Measurements from ENCODE around the gene PGBD5. TPM values are rescaled to one million over a fixed set of nuclear protein-coding genes. Genes with fewer than 3 reads are reported as not detected.

The PGBD5 gene
- total RNA-seq, 1 experiment from 2014 or later = 0.76 TPM

DNA sequence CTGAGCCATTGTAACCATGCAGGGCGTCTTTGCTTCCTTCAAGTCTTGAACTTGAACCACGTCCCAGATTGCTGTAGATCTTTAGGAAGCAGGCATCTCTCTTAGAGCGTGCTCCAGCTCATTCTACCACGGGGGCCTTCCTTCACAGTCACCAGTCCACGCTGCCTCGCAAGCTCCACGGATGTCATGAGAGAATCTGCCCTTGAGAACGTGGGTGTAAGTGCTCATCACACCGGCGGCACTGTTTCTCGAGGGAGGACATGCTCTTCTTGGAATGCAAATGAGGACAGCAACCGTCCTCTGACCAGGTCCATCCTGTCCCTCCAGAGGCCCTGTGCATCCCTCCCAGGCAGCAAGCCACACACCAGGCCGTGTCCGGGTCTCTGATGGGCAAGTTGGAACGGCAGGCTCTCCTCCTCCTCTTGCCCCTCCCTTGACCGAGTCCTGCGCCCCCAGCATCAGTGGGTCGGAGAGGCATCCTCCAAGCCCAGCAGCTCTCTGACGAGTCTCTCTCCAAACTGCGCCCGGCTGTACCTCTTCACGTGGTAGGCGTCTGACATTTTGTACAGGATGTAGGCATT is 103.1 kb downstream of the PGBD5 start:
- DNase-seq (ENCODE audit: low read depth) = no peak

DNA sequence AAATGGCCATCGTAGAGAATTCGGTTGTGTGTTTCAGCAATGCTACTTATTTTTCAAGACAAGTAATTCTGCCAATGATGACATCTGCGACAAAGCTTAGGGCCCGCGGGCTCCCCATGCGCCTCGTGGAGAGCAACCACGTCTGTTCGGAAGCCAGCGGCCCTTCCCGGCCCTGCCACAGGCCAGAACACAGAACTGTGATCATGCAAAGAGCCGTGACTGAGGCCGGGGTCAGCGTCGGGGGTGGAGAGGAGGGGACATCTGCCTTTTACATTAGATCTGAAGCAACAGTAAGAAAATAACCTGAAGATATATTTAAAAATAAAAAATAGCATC is 103.7 kb downstream of the PGBD5 start:
- DNase-seq (ENCODE audit: low read depth) = no peak

DNA sequence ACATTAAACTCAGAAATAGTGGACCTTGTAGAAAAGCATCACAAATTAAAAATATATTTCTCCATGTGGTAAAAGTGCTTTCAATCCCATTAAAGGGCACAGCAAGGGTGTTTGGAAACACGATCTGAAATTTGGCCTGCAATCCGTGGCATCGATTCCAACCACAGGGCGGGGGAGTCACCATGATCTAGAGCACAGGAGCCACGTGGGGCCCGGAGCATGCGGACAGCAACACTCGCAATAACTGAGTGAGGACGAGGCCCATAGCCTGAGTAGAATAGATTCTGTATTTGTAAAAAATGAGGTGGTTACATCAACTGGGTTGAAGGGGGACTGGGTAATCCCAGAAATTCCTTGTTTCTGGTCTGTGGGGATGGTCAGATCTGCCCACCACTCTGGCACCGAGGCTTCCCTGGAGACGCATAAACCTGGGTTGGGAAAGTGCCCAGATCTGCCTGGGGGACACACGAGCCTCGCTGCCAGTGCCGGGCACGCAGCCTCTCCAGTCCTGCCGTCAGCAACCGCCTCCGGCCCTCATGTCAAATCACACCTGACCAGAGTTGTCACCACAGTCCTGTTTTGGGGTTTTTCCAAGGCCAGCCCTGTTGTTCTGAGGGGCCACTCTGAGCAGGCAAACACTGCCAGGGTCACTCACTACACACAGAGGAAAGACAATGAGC is 104.3 kb downstream of the PGBD5 start:
- DNase-seq (ENCODE audit: low read depth) = no peak

DNA sequence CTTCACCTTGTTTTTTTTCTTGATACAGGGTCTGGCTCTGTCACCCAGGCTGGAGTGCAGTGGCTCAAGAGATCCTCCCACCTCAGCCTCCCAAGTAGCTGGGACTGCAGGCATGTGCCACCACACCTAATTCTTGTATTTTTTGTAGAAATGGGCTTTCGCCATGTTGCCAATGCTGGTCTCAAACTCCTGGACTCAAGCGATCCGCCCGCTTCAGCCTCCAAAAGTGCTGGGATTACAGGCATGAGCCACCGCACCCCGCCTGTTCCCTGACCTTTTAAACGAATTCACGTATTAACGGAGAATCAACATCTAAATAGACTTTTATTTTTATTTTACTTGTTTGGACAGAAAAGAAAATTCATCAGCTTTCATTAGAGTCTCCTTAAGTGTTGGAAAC is 104.8 kb downstream of the PGBD5 start:
- no peak for DNase-seq (ENCODE audit: low read depth)

DNA sequence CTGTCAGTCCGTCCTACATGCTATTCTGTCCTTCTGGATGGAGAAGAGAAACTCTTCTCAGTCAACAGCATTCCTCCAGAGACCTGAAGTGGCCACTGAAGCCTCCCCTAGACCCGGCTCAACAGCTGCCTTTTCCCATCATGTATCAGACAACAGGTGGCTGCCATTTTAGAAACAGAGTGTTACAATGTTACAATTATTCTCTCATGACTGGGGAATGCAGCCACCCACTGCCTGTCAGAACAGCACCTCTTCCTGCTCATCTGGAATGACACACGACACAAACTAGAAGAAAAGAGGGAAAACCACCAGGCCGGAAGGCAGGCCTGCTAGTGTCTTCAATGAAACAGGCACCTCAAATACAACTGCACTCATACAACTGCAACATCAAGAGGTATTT is 105.3 kb downstream of the PGBD5 start:
- no peak for DNase-seq (ENCODE audit: low read depth)

DNA sequence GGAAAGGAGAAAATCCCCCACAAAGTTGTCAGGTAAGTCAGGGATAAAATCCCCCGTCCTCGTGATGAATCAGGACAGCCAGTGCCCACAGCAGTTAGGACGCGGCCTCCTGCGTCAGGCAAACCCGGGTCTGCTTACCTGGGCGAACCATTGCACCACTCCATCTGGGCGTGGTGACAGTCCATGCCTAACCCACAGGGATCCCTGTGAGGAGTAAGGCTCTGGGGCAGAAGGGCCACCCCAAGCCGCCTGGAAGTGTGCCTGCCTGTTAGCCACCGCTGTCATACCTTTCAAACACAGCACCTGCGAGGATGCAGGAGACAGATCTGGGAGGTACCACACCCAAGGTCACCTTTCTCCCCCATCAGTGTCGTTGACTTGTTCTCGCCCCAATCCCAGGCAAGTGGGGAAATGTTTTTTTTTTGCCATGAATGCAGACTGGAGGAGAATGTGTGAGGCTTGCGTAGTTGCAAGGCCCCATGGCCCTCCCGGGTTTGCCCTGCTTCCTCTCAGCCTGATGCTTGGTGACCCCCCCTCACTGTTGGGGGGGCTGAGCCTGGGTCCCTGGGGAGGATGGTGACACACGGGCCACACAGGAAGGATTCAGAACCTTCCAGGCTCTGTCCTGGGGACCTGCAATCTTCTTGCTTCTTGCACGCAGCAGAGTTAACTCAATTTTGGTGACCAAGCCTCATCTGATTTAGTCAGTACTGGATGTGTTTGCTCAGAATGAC is 107.0 kb downstream of the PGBD5 start:
- no peak for DNase-seq (ENCODE audit: low read depth)

DNA sequence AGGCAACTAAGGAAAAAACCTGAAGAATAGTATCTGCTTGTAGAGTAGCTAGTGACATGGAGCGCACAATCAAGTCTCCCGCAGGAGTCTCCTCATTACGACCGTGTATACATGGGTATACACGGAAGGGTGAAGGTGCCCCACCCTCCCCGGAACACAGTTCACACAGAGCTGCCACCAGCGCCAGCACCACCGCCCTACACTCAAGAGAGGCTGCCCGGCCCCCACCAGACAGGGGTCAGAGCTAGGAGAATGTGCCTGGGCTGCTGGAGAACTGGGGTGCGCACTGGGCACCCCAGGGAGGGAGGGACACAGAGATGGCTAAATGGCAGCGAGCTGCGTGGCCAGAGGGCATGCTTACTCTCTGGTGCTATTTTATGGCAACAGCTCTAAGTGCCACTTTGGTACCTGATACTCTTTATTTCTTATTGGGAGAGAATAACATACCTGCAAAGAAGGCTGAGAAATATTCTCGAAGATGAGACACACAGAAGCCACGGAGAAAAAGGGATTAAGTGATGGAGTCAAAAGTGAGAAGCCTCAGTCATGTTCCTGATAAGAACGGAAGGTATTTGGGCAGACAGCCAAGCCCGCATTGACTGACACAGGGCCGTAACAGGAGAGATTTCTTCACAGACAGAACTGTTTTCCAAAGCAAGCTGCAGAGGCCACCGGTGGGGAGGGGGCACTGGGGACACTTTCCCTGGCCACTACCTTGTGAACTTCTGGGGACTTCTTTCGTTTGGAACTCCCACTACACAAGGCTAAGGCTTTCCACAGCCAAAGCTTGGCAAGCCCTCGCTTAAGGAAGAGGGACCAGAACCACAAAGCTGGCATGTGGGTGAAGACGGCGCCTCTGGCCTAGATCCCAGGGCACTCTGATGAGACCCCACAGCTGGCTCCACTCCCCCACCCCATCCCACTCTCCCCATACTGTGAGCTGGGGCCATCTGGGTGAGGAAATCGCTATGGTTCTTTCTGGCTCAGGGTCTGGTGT is 108.0 kb downstream of the PGBD5 start:
- peak; percentile 35 for DNase-seq (ENCODE audit: low read depth)

DNA sequence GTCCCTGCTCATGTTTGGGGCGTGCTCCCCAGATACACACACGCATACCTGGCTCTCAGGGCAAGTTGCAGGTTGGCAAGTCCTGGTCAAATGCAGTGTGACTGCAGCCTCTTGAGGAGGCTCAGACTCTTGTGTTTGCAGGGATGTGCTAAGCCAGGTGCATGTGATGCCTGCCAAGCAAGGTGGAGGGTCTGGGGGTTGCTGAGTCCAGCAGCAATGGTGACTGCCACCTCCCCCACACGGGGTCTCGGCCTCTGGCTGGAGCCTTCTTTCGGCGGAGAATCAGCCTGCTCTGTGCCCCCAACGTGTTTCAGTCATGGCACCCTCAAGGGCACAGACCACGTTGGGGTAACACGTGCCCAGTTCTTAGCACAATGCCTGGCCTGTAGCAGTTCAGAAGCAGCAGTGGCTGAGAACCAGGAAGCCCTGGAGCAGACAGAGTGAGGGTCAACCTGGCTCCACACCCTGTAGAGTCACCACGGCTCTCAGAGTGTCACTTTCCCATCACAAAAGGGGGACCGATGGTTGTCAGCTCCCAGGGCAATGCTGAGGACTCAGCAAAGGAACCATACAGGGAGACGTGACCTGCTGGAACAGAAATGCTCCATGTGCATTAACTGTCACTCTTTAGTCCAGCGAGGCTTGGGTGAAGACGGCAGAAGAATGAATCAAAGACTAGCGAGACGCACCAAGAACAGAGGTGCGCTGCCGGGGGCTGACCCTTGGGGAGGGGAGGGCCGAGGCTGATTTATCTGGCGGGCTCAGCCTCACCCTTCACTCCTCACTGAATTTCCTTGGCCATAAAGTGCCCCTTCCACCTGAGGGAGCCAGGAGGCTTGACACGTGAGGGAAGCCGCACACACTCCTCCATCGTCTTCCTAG is 109.0 kb downstream of the PGBD5 start:
- DNase-seq (ENCODE audit: low read depth) = no peak

DNA sequence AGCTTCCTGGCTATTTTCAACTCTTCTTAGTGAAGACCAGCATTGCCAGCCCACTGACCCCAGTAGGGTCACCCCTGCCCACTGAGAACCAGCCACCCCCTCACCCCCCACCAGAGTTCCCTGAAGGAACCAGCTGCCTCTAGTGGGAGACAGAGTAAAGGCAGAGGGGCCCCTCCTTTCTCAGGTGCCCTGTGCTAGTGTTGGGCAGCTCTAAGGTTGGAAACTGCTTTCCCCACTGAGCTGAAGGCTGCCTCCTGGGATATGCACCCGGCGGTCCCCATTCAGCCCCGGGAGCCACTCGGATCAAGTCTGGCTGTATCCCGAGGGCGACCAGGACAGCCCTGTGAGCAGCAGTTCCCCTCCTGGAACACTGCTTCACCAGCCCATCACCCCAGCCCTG is 111.0 kb downstream of the PGBD5 start:
- DNase-seq (ENCODE audit: low read depth) = no peak

DNA sequence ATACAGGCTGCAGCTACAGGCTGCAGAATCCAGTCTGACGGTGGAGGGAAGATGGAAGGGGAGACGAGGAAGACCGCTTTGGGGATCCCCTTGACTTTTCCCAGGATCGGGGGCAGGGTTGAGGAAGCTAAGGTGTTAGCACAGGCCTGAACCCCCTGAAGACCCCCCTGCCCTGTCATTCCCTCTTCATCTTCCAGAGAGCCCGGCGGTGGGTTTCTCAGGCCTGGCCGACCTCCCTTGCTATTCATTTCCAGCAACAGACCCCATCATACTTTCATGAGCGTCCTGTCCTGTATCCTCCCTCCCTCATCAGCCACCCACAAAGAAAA is 112.0 kb downstream of the PGBD5 start:
- DNase-seq (ENCODE audit: low read depth) = no peak

DNA sequence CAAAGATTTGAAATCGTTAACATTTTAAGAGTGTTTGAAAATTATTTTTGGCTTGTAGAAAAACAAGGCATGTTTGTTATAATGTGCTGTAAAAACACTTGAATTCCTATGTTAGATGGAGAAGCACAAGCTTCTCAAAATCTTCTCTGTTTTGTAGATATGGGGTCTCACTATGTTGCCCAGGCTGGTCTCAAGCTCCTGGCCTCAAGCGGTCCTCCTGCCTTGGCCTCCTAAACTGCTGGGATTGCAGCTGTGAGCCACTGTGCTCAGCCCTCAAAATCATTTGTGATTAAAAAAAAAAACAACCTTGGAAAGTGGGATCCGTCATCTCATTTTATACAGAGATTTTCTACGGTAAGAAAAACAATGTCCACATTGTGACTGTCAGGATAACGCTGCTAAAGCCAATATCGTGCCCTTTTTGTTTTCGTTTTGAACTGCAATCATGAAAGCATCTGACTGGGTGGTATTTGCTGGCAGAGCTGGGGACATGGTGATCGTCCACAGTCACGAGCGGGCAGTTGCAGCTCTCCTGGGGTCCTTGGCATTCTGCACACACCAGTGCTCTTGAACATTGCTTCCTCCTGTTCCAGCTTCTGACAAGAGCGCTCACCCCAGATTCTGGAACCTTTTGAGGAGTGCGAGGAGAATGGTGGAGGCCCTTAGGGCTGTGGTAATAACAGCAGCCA is 112.5 kb downstream of the PGBD5 start:
- DNase-seq (ENCODE audit: low read depth) = no peak

DNA sequence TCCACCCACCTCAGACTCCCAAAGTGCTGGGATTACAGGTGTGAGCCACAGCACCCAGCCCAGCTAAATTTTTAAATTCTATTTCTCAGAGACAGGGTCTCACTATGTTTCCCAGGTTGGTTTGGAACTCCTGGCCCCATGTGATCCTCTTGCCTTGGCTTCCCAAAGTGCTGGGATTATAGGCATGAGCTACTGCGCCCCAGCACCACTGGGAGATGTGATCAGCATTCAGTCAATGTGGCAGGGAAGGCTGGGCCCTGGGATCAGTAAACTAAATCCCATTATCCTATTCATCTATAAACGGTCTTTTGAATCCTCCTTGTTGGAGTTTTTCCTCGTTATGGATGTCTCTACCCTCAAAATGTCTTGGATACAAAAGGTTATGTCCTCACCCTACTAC is 113.5 kb downstream of the PGBD5 start:
- DNase-seq (ENCODE audit: low read depth) = no peak

DNA sequence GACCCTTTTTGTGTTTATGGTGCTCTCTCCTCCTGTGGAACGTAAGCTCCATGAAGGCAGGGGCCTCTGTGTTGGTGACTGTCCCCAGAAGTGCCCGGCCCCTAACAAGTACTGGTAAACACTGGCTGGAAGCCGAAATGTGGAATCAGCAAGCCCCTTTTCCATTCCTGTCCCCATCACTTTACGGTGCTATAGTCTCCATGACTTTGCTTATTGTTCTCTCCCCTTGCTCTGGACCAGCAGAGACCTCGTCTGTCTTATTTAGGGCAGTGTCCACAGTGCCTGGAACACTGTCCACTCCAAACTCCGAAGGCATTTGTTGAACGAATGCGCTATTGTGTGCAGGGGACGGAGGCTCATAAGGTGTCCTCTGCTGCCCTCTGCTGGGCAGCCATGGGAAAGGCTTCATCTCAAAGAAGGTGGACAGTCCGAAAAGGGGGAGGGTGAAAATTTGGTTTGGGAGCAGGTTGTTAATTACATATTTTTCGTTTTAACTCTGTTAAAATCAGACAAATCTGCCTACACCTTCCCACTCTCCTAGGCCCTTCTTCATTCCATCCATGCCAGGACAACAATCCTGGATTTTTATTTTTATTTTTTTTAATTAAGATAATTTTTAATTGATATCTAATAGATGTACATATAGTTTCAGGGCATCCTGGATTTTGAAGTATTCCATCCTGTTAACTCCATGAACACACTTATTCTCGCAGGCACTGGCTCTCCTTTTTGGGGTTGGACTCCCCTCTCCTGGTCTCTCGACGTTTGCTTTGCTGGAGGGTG is 115.6 kb downstream of the PGBD5 start:
- peak; percentile 74 for DNase-seq (ENCODE audit: low read depth)

DNA sequence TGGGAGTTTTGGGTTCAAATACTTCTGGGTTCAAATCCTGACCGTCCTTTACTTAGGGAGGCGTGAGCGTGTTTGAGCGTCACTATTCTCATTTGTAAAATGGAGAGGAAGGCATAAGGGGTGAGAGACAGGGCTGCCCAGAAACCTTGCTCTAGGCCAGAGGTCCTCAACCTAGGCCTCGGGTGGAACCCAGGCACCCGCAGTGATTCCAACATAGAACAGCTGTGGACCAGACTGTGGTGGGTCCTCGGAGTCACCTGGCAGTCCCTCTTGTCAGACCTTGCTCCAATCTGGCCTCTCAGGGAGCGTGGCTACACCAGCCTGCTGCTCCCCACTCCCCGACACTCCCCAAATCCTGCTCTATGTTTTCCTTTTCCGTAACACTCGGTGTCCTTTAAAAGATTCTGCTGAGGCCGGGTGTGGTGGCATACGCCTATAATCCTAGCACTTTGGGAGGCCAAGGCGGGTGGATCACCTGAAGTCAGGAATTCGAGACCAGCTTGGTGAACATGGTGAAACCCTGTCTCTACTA is 116.4 kb downstream of the PGBD5 start:
- no peak for DNase-seq (ENCODE audit: low read depth)

DNA sequence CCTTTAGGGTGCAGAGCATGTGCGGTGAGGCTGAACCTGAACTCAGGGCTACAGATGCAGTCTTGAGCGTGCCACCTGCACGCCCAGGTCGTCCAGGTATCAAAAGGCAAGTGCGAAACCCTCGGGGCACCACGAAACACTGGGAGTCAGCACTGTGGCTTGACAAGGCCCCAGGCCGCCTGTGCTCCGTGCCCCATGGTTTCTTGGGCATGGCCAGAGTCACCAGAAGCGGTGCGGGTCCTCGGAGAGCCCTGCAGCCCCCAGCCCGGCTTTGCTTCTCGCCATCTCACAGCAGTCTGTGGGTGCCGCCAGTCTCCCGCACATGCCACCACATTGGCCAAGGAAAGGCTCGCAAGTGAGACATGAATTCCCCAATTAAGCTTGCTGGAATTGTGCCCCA is 117.3 kb downstream of the PGBD5 start:
- no peak for DNase-seq (ENCODE audit: low read depth)

DNA sequence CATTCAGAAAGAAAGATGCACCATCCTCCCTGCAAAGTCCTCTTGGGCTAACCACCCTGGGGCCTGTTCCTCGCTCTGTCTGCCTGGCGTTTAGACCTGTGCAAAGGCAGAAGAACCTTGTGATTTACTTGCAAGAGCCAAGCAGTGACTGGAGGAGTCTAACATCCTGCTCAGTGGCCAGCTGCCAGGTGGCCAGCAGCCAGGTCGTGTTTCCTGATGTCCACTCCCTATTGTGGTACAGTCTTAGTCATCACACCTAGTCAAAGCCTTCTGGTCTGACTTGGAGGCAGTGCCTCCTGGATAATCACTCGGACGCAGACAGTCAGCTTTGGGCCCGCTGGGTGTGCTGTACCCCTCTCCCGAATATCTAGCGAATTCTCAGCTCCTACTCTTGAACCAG is 118.1 kb downstream of the PGBD5 start:
- peak; percentile 97 for DNase-seq (ENCODE audit: low read depth)

DNA sequence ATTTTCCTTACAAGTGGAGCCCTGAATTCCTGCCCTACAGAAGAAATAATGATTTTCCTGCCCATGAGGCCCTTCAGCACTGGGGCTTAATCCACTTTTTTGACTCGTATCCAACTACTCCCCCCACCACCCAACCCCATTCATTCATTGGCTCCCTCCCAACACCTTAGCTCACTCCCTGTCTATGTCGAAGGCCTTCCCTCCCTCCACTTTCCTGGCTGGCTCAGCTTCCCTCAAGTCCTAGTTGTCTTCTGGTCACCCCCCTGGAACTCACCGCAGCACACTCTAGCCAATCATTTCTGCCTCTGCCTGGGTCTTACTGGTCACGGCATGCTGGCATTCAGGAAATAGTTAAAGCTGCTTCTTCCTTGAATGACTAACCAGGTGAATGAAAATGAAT is 118.9 kb downstream of the PGBD5 start:
- no peak for DNase-seq (ENCODE audit: low read depth)

DNA sequence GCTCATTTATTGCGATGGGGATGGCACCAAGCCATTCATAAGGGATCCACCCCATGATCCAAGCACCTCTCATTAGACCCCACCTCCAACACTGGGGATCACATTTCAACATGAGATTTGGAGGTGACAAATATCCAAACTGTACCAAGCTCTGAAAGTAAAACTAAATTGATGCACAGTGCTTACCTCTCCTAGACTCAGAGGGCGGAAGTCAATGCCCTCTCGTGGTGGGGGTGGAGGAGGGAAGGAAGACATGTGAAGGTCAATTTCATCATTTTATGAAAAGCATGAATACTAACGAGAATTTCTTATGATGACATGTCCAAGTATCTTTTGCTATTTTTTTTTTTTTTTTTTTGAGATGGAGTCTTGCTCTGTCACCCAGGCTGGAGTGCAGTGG is 120.0 kb downstream of the PGBD5 start:
- no peak for DNase-seq (ENCODE audit: low read depth)

DNA sequence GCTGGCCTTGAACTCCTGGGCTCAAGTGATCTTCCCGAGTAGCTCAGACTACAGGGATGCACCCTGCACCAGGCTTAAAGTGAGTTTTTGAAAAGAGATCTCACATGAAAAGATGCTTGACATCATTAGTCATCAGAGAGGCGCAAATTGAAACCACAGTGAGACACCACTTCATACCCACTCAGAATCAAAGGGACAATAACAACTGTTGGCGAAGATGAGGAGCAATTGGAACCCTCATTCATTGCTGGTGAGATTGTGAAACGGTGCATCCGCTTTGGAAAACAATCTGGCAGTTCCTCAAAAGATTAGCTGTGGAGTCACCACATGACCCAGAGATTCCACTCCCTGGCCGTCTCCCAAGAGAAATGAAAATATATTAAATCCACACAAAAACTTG is 122.3 kb downstream of the PGBD5 start:
- peak; percentile 76 for DNase-seq (ENCODE audit: low read depth)

DNA sequence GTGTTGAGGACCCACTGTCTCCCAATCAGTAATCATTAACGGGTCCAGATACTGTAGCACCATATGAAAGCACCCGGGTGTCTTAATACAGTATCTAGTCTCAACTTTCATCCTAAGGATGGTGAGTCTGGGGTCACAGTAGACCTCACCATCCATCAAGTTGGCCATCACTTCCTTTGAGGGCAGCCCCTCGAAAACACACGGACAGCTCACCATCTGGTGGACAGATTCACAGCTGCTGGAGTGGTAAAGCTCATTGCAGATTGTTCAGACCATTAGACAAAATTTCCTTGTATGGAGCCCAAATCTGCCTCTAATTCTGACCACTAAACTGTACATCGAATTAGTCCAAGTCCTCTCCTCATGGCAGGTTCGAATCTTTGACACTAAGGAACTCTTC is 123.1 kb downstream of the PGBD5 start:
- no peak for DNase-seq (ENCODE audit: low read depth)
